GM12865 (cell line): ENCODE measurements around the gene NUP153.

Source experiments
- DNase-seq: peaks from one replicate; pipeline ENCODE4 v3.0.0; 2010; ENCODE audit warnings: low read depth
- H3K4me3 ChIP-seq: 2 replicates; pipeline ENCODE4 v1.5.1; 2011; ENCODE audit warnings: mild to moderate bottlenecking, low read depth, low read length, control low read depth
- CTCF ChIP-seq: IDR thresholded peaks from 2 replicates; pipeline ENCODE4 v1.5.1; 2011; ENCODE audit warnings: low read length, control low read depth, low read depth, inconsistent platforms; ENCODE audit not compliant: insufficient read depth; ENCODE audit errors: missing control alignments

NUP153 gene

GRCh38 chr6:17679726-17680125 lies 27.0 kb downstream of the NUP153 start:
- no peak for DNase-seq
- no peak overlapping the region for H3K4me3 ChIP-seq
- no peak for TF ChIP-seq CTCF

GRCh38 chr6:17677602-17678001 lies 29.1 kb downstream of the NUP153 start:
- TF ChIP-seq CTCF: no peak
- no peak overlapping the region for H3K4me3 ChIP-seq
- no peak for DNase-seq

- no peak for TF ChIP-seq CTCF
- no peak overlapping the region for H3K4me3 ChIP-seq
- DNase-seq: peak; percentile 37
Measured at GRCh38 chr6:17673543-17674254, 33.0 kb downstream of the NUP153 start.

- no peak for TF ChIP-seq CTCF
- H3K4me3 ChIP-seq: no peak overlapping the region
Measured at GRCh38 chr6:17672064-17672718, 34.5 kb downstream of the NUP153 start.

GRCh38 chr6:17666646-17667045 lies 40.1 kb downstream of the NUP153 start:
- no peak for TF ChIP-seq CTCF
- no peak for DNase-seq
- no peak overlapping the region for H3K4me3 ChIP-seq

More at GRCh38 chr6:17672064-17672718, 34.5 kb downstream of the NUP153 start:
- no peak for DNase-seq

GRCh38 chr6:17665132-17665531 lies 41.6 kb downstream of the NUP153 start:
- DNase-seq: no peak
- TF ChIP-seq CTCF: no peak
- no peak overlapping the region for H3K4me3 ChIP-seq

GRCh38 chr6:17663226-17663625 lies 43.5 kb downstream of the NUP153 start:
- no peak overlapping the region for H3K4me3 ChIP-seq
- DNase-seq: no peak
- no peak for TF ChIP-seq CTCF
